SK-MEL-5 (cell line): ENCODE data around the gene PLOD2. TPM values are rescaled to one million over a fixed set of nuclear protein-coding genes. Genes with fewer than 3 reads are reported as not detected.
A peak's percentile ranks its signal among the peaks of the same experiment; 100 is the strongest.
"Not testable (repeated sequence)": the region's sequence is repeated elsewhere in the genome, so short reads cannot be mapped to it uniquely, and the experiment has no call there.

Experiments used
- DNase-seq: peaks from one replicate; pipeline ENCODE4 v3.0.0-alpha.2; 2016; ENCODE audit warnings: low read depth, low spot score
- in situ Hi-C: cut with HindIII; loops from 2 replicates; pipeline ENCODE4 v1.10.0; 2016; ENCODE audit warnings: low sequenced_read_pairs, high pct_unique_total_duplicates, low pct_unique_long_range_greater_than_20kb
- total RNA-seq: library from RNA; depleted of rRNA; stranded (reverse); fragments of >200 nt; shearing (Covaris generic); gene quantifications from 2 replicates; pipeline ENCODE4 v1.2.3, GENCODE V29; 2014

The PLOD2 gene
- total RNA-seq, 1 experiment from 2014 or later, result 37.7 TPM

DNA sequence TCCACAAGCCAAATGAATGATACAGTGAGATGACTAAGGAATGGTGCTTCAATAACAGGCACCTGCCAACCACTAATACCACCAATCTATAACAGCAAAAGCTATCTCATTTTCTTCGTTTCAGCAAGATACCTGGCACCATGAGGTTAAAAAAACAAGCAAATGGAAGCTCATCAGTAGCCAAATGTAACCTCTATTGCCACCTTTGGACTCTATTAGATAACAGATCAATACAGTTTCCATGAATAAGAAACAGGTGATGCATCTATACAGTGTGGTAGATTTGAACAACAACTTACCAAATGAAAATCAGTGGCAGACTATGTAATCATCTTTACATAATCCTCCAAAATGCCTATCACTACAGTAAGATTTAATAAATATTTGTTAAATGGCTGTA is 32.8 kb downstream of the PLOD2 start:
- DNase-seq, result no peak
- in situ Hi-C loops, result no loop called here

- in situ Hi-C loops, result no loop called here
- peak; percentile 16 for DNase-seq
Observed at GRCh38 chr3:146125951-146126350, 35.0 kb downstream of the PLOD2 start.

DNA sequence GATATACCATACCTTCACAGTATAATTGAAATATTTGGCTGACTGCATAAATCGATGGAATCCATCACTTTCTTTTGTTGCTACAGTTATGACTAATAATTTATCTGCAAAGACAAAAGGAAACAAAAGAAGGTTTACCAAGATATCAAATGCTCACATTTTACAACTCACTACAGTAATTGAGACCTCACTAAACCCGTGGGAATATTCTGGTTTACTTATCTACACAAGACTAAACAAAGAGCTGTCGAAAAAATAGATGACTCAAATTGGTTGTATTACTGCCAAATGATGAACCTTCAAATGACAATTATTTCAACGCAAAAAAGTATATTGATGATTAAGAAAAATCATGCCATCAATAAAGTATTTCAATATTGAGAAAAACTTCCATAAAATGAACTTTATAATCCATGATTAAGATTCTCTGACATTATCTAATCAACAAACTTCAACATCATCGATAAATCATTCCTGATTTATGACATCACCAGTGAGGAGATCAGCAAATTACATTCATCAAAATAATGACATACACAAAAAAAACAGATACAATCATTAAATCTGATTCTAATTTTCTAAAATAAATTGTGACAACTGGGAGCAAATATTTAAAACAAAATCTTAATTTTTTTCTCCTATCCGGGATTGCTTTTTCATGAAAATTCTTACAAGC is 36.7 kb downstream of the PLOD2 start:
- no peak for DNase-seq
- in situ Hi-C loops, result no loop called here

DNA sequence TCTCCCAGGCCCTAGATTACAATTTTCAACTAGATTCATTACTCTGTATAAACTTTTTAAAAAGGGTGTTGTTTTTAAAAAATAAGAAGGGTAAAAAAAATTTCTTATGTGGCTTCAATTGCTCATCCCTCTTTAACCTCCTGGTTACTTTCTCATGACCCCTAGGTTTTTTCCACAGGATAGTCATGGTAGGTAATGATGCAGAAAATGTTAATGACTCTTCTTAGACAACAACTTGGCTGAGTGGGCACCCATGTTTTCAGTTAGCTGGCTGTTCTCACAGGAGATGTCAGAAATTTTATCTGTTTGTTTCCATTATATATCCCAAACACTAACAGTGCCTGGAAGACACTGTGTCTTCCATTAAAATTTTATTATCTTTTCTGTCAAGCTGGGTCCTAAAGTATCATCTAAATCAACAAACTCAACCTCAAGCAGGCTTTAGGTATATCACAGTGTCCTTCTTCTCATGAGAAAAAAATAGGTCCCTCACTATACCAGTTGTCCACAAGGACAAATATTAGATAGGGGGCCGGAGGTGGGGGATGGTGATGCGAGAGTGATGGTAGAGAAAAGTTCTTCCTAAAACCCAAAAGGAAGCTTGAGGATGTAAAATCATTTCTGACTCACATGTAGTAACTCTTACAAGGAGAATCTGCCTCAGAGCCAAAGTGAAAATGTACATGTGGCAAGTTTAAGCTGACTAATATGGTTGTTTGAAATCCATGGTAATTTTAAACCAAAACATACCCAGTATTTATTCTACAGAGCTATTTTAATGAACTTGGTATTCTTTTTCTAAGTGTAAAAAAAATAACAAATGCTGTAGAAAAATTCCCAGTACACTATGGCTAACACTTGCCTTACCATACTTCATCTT is 43.3 kb downstream of the PLOD2 start:
- in situ Hi-C loops, result no loop called here
- DNase-seq, result no peak

DNA sequence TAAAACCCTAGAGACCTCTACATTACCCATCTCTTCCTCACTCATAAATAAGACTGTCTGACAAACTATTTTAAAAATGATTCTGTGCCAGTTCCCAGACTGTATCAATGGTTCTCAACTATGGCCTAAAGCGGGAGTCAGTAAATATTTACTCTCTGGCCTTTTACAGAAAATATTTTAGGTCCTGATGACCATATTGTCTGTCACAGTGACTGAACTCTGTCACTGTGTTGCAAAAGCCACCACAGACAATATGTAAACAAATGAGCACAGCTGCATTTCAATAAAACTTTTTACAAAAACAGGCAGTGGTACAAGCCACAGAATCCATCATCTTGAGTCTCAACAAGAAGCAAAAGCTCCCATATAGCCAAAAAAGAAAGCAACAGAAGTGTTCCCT is 45.4 kb downstream of the PLOD2 start:
- no peak for DNase-seq
- in situ Hi-C loops, result no loop called here

GRCh38 chr3:146113804-146114203 is 47.2 kb downstream of the PLOD2 start:
- in situ Hi-C loops, DNase-seq: not testable (repeated sequence)

GRCh38 chr3:146111337-146111736 is 49.6 kb downstream of the PLOD2 start:
- no peak for DNase-seq
- in situ Hi-C loops, result no loop called here

DNA sequence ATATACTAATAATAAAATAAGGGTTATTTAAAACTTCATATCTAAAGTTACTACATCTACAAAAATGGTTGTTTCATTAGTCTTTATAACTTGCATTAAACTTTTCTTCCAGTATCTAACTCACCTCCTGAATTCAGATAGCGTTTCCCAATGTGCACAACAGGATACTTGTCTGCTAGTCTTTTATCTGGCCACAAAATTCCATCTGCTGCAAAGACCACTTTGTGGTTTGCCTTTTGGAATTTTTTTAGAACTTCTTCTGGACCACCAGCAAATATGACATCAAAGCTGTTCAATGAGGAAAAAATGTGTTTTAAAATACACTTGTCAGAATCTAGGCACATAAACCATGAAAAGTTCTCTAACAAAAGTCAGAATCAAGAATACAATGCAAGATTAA is 50.8 kb downstream of the PLOD2 start:
- in situ Hi-C loops, result no loop called here
- DNase-seq, result no peak

- DNase-seq, result no peak
- in situ Hi-C loops, result no loop called here
Observed at GRCh38 chr3:146106986-146107385, 54.0 kb downstream of the PLOD2 start.

- in situ Hi-C loops, result no loop called here
- no peak for DNase-seq
Observed at GRCh38 chr3:146104068-146104467, 56.9 kb downstream of the PLOD2 start.

GRCh38 chr3:146102885-146103284 is 58.1 kb downstream of the PLOD2 start:
- in situ Hi-C loops, result no loop called here

DNA sequence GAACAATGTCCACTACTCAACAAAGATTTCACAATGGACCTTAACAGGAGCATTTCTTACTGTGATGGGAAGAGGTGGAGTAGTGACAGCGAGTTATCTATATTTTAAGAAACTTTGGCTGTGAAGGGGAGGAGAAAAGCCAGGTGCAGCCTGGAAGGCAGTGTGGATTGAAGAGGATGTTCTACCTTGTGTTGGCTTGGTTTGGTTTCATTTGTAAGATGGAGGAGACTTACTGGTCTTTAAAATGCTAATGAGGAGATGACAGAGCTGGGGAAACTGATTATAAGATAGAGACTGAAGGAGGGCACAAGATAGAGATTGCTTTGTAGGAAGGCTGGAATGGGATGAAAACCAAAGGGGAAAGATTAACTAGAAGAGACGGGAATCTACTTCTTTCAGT is 59.4 kb downstream of the PLOD2 start:
- in situ Hi-C loops, result no loop called here
- no peak for DNase-seq

More at GRCh38 chr3:146102885-146103284, 58.1 kb downstream of the PLOD2 start:
- DNase-seq, result no peak

- DNase-seq, result no peak
- in situ Hi-C loops, result no loop called here
Observed at GRCh38 chr3:146100825-146101444, 60.0 kb downstream of the PLOD2 start.

- in situ Hi-C loops, result no loop called here
Observed at GRCh38 chr3:146100180-146100579, 60.8 kb downstream of the PLOD2 start.

DNA sequence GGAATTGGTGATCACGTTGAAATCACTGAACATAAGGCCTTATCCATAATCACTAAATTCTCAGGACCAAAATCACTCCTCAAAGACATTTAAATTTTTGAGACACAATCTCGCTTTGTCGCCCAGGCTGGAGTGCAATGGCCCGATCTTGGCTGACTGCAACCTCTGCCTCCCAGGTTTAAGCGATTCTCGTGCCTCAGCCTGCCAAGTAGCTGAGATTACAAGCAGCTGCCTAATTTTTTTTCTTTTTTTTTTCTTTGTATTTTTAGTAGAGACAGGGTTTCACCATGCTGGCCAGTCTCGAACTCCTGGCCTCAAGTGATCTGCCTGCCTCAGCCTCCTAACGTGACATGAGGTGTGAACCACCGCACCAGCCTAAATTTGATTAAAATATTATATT is 61.7 kb downstream of the PLOD2 start:
- in situ Hi-C loops, result no loop called here
- no peak for DNase-seq

More at GRCh38 chr3:146100180-146100579, 60.8 kb downstream of the PLOD2 start:
- DNase-seq, result no peak

- DNase-seq, result no peak
- in situ Hi-C loops, result no loop called here
Observed at GRCh38 chr3:146093896-146094295, 67.1 kb downstream of the PLOD2 start.

DNA sequence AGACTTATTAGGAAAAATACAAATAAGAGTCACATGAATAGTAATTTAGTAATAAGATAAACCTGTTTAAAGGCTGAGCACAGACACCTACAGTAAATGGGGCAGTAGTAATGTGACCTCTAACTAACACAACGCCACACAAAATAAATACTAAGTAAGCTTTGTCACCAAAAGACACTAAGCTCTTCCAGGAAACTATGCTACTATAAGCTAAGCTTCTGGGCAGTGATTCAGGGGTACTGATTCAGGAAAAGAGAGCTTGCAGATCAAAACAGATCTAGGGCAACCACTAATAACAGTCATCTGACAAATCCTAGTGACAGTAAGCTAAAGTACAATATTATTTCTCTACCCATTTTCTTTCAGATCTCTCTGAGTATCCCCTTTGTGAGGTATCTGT is 68.8 kb downstream of the PLOD2 start:
- in situ Hi-C loops, result no loop called here
- DNase-seq, result no peak

- in situ Hi-C loops, result no loop called here
- no peak for DNase-seq
Observed at GRCh38 chr3:146091397-146091796, 69.6 kb downstream of the PLOD2 start.
